Ascending aorta (tissue), 2 donors: ENCODE results near the gene INPP5A. TPM values are rescaled to one million over a fixed set of nuclear protein-coding genes. Genes with fewer than 3 reads are reported as not detected.

Source experiments
- DNase-seq, 2 donors: peaks; one replicate each; pipeline ENCODE4 v3.0.0-alpha.2; 2019; ENCODE audit warnings: low spot score in 2 of 2
- H3K27ac ChIP-seq, 2 donors: fragments of 200-600 bp; sonication (generic); one replicate each; pipeline ENCODE4 v1.5.1; 2016 to 2017; ENCODE audit warnings: mild to moderate bottlenecking in 1 of 2
- H3K27me3 ChIP-seq: fragments of 200-600 bp; sonication (generic); one replicate; pipeline ENCODE4 v1.5.1; 2017
- H3K36me3 ChIP-seq, 2 donors: fragments of 200-600 bp; sonication (generic); one replicate each; pipeline ENCODE4 v1.5.1; 2016
- H3K4me1 ChIP-seq, 2 donors: fragments of 200-600 bp; sonication (generic); one replicate each; pipeline ENCODE4 v1.5.1; 2016 to 2017; ENCODE audit warnings: mild to moderate bottlenecking in 1 of 2
- H3K4me3 ChIP-seq, 2 donors: fragments of 200-600 bp; sonication (generic); one replicate each; pipeline ENCODE4 v1.5.1; 2016 to 2017; ENCODE audit warnings: mild to moderate bottlenecking in 1 of 2
- H3K9me3 ChIP-seq, 2 donors: fragments of 200-600 bp; sonication (generic); one replicate each; pipeline ENCODE4 v1.5.1; 2016
- intact Hi-C: fragments of 100-400 bp; cut with DNase I; formaldehyde crosslinking; loops from one replicate; pipeline ENCODE4 v1.15.1; 2023
- total RNA-seq: library from RNA; depleted of rRNA; stranded (reverse); fragments of >200 nt; gene quantifications from one replicate; pipeline ENCODE4 v1.1.0, GENCODE V29; 2016
- TF ChIP-seq, protein P1 (sequence below), 3 experiments: fragments of 200-600 bp in 2 of 3; fragments of 450-650 bp in 1 of 3; sonication (generic) in 2 of 3; IDR thresholded peaks; one replicate each; pipeline ENCODE4 v1.5.1; 2016 to 2019; ENCODE audit warnings: antibody characterized with exemption in 3 of 3, mild to moderate bottlenecking in 1 of 3, moderate library complexity in 1 of 3

INPP5A gene
- total RNA-seq, 1 donor from 2014 or later = 81.2 TPM

- Histone ChIP-seq H3K9me3 (no peaks in the 10 kb centered on the region), H3K4me1 (no peaks in the 10 kb centered on the region), H3K27ac (no peak overlapping the region), H3K36me3 (peaks cover 7 to 19% of the 10 kb centered on the region in 2 donors), H3K27me3 (no peaks in the 10 kb centered on the region), H3K4me3 (no peak overlapping the region)
- intact Hi-C loops = no loop called here
- TF ChIP-seq, protein P1, sequence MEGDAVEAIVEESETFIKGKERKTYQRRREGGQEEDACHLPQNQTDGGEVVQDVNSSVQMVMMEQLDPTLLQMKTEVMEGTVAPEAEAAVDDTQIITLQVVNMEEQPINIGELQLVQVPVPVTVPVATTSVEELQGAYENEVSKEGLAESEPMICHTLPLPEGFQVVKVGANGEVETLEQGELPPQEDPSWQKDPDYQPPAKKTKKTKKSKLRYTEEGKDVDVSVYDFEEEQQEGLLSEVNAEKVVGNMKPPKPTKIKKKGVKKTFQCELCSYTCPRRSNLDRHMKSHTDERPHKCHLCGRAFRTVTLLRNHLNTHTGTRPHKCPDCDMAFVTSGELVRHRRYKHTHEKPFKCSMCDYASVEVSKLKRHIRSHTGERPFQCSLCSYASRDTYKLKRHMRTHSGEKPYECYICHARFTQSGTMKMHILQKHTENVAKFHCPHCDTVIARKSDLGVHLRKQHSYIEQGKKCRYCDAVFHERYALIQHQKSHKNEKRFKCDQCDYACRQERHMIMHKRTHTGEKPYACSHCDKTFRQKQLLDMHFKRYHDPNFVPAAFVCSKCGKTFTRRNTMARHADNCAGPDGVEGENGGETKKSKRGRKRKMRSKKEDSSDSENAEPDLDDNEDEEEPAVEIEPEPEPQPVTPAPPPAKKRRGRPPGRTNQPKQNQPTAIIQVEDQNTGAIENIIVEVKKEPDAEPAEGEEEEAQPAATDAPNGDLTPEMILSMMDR (IDR thresholded peaks at IDR 0.05) = no peak
- DNase-seq = peak in 1 of 2 donors; percentile 58
Observed at GRCh38 chr10:132696728-132697577, 159.4 kb downstream of the INPP5A start.

- Histone ChIP-seq H3K4me3 (no peak overlapping the region), H3K36me3 (peaks cover 7 to 23% of the 10 kb centered on the region in 2 donors), H3K27ac (no peak overlapping the region), H3K27me3 (no peaks in the 10 kb centered on the region), H3K9me3 (no peaks in the 10 kb centered on the region), H3K4me1 (no peaks in the 10 kb centered on the region)
- DNase-seq = peak in 1 of 2 donors; percentile 49
- intact Hi-C loops = no loop called here
- TF ChIP-seq, protein P1 (IDR thresholded peaks at IDR 0.05) = no peak
Observed at GRCh38 chr10:132697578-132698200, 160.1 kb downstream of the INPP5A start.

DNA sequence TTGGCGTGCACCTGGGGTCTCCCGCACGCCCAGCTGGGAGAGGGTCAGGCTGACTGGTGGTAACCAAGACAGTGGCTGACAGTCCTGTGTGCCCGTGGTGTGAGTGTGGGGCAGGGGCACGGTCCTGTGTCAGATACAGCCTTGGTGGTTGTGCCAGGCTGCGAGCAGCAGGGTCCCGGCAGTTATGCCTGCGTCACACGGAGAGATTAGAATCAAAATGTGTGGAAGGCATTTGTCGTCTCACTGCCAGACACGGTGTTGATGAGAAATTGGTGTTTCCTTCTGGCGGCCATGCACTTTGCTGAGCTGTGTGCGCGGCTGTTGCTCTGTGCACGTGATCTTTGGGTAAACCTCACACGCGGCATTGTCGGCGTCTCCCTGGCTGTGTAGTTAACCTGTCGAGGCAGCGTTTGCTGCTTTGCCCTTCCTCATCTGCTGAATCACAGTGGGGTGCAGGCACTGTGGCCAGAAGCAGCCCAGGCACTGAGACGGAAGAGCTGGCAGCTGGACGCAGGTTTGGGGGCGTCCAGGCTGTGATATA is 160.7 kb downstream of the INPP5A start:
- Histone ChIP-seq H3K4me1 (no peaks in the 10 kb centered on the region), H3K4me3 (no peak overlapping the region), H3K36me3 (peaks cover 7 to 24% of the 10 kb centered on the region in 2 donors), H3K9me3 (no peaks in the 10 kb centered on the region), H3K27me3 (no peaks in the 10 kb centered on the region), H3K27ac (no peak overlapping the region)
- intact Hi-C loops = no loop called here
- TF ChIP-seq, protein P1 (IDR thresholded peaks at IDR 0.05) = no peak
- DNase-seq = peak in 1 of 2 donors; percentile 37

DNA sequence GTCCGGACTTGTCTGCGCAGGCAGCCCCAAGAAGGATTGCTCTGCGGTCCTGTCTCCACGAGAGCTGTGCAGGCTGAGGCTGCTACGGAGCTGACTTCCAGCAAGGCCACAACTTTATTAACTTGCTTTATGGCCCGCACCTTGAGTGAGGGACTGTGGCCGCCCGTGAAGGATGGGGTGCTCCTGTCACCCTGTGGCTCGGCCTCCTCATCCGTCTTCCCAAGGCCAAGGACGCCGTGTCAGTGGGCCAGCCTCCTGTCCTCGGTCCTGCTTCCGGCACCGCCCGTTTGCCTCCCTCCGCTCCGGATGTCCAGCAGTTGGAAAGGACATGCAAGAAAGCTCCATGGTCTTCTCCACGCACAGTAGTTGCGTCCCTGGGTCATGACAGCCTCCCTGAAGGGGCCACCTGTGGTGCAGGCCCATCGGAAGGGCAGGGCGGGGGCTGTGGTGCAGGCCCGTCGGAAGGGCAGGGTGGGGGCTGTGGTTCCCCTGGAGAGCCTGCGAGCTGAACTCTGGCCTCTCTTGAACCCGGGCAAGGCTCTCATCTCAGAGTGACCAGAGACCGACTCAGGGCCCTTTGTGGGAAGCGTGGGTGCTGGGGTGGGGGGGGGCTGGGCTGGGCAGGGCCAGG is 161.3 kb downstream of the INPP5A start:
- H3K27ac ChIP-seq = no peak overlapping the region
- peaks cover 7 to 24% of the 10 kb centered on the region in 2 donors for H3K36me3 ChIP-seq
- TF ChIP-seq, protein P1 (IDR thresholded peaks at IDR 0.05) = no peak
- H3K27me3 ChIP-seq = no peaks in the 10 kb centered on the region
- peak in 1 of 2 donors; percentile 52 for DNase-seq
- no peak overlapping the region for H3K4me3 ChIP-seq
- intact Hi-C loops = no loop called here
- no peaks in the 10 kb centered on the region for H3K9me3 ChIP-seq
- no peaks in the 10 kb centered on the region for H3K4me1 ChIP-seq

DNA sequence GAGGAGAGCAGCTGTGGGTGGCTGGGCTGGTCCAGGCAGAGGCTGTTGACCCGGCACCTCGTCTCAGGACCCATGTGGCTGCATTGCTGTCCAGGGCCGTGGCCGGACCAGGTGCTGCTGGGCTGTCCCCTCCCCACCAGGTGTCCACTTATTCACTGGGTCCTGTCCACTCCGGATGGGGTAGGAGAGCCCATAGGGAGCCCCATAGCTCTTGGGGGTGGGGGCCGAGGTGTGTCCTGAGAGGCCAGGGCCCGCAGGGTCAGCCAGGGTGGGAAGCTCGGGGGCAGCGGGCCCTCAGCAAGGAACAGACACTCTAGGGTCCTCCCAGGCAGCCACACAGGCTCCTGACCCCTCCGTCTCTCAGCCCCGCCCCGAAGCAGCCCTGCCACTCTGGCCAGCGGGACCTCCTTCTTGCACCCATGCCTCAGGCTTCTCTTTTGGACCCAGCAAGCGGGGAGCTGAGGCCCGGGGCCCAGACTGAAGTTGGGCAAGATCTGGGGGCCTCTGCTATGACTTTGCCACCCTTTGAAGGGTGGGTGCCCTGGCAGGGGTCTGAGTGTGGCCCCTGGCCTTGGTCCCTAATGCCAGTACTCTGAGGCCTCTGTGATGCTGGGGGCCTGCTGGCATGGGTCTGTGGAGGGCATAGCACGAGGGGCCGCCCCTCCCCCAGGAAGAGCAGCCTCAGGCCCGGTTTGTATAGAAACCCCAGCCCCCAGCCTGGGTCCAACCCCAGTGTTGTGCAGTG is 162.0 kb downstream of the INPP5A start:
- Histone ChIP-seq H3K27ac (peak overlapping the region; percentile 22 to 41), H3K9me3 (no peaks in the 10 kb centered on the region), H3K4me1 (no peaks in the 10 kb centered on the region), H3K4me3 (no peak overlapping the region), H3K27me3 (no peaks in the 10 kb centered on the region), H3K36me3 (peaks cover 7 to 24% of the 10 kb centered on the region in 2 donors)
- TF ChIP-seq, protein P1 (IDR thresholded peaks at IDR 0.05) = no peak
- peak in 1 of 2 donors; percentile 58 for DNase-seq
- intact Hi-C loops = no loop called here
